GM19035 (cell line): Measurements from ENCODE around the gene KLHDC7B.

Source experiments
- ATAC-seq: cut with Tn5 transposase; IDR thresholded peaks from one replicate; pipeline ENCODE4 v1.9.1; 2021; ENCODE audit not compliant: unreplicated experiment

The KLHDC7B gene

DNA sequence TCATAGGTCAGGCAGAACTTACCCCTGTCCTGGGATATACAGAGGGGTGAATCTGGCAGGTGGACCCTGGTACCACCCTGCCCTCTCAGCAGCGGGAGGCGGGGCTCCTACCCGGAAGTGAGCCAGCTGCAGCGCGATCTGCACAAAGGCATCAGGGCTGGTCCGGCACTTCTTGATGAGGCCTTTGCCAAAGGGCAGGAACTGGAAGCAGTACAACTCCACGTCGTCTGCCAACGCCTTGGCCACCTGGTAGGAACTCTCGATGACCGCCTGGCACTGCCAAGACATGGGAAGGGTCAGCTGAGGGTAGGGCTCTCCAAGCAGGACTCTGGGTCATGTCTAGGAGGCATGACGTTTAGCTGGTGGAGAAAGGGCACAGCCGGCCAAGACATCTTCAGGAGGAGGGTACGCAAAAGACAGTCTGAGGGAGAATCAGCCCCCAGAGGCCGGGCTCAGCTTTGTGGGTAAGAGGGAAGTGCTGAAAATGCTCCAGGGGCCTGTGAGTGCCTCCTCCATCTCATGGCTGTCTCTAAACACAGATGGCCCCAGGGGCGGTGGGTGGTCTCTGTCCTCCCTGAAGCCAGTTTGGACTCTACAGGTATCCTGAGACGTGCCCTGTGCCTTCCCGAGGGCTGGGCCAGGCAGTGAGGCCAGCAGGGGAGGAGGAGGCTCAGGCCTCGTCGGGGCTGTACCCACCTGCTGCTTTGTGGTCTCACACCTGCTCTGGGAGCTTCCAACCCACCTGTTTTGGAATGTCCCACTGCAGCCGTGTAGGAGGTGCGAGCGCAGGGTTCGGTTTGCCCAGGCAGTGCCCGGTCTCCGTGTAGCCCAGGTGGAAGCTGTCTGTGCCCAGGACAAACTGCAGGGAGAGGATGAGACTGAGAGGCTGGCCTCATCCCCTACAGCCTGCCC is 25.8 kb downstream of the KLHDC7B start:
- no peak for ATAC-seq

DNA sequence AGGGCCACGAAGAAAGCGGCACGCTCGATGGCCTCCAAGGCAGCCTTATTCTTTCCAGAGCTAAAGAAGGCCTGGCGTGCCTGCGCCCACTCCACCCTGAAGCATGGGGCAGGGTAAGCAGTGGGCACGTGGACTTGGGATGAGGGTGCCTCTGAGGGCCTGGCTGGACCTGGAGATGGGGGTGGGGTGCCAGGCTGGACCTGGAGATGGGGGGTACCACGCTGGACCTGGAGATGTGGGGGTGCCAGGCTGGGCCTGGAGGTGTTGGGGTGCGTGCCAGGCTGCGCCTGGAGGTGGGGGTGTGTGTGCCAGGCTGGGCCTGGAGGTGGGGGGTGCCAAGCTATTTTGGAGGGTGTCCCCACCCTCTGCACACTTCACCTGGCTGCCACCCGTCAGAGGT is 27.3 kb downstream of the KLHDC7B start:
- no peak for ATAC-seq

DNA sequence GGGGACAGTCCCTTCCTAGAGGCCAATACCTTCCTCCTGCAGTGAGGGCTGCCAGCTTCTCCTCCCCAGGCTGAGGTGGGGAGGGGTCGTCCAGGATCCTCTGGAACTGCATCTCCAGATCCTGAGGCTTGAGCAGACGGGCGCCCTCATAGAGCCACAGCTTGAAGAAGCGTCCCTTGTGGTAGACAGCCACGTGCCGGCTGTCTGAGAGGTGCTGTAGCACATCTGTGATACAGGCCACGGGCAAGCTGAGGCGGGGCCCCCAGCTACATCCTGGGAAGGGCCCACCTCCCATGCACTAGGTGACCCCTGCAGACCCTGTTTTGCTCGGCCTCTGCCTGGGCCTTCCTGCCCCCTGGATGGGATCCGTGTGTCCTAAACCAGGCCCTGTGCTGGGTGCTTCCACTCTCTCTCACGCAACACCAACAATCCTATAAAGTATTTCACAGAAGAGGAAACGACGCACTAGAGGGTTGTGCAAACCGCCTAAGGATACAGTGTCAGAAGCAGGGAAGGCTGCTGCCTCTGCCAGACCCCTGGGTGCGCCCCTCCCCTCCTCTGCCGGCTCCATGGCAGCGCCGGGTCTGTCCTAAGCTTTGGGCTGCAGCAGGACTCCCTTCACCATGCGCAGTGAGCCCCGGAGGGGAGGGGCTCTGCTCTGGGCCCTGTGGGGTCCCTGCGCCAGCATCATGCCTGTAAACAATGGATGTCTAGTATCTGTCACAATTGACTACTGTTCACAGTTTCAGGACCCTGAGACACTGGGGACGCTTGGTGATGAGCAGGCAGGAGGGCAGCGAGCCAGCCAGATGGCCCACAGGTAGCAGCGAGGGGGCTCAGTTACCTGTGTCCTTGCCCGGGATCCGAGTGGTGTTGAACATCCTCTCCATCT is 28.0 kb downstream of the KLHDC7B start:
- no peak for ATAC-seq

DNA sequence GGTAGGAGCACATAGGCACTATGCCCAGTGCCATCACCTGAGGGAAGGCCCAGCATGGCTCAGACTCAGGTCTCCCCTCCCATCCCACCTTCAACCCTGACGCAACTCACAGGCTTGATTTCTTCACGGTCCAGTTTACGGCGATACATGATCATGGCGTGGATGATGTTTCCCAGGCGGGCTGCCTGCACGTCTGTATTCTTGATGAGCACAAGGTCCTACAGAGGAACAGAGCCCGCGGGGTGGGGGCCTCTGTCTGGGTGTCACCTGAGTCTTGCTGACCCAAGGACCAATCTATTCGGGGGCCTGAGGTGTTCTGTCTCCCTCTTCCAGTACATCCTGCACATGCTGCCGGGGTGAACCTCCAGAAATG is 28.7 kb downstream of the KLHDC7B start:
- ATAC-seq: no peak

DNA sequence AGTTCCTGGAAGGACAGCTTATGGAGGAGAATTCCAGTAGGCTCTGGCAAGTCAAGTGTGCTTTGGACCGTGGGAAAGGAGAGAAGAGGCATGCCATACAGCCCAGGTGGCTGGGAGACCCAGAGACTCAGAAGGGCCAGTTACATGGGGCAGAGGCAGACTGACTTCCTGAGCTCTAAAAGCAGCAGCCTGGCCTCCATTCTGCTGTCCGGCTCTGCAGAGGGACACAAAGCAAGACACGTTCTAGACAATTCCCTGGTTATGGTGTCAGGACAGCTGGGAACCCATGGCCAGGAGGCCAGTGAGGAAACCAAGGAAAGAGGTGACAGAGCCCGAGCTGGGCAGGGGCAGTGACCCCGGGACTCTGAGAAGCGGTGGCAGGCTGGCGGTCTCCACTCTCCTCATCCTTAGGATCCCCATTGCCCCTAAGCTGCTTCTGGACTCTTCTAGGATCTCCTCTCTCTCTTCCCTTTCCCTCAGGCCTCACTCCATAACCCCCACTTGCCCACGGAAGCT is 29.8 kb downstream of the KLHDC7B start:
- no peak for ATAC-seq

DNA sequence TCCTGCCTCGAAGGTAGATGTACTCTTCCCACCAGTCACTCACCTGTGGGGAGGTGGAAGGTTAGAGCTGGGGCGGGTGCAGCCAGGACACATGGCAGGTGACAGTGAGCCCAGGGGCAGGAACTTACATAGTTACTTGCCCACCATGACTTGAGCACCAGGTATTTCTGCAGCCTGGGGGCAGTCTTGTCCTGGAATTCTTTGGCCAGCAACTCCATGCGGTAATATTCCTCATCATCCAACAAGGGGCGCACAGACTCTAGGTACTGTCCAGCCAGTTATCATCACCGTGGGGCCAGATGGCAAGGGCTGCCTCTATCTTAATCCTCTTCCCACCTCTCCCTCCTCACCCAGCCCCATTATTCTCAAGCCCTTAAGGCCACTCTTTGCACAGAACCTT is 30.4 kb downstream of the KLHDC7B start:
- ATAC-seq: no peak

DNA sequence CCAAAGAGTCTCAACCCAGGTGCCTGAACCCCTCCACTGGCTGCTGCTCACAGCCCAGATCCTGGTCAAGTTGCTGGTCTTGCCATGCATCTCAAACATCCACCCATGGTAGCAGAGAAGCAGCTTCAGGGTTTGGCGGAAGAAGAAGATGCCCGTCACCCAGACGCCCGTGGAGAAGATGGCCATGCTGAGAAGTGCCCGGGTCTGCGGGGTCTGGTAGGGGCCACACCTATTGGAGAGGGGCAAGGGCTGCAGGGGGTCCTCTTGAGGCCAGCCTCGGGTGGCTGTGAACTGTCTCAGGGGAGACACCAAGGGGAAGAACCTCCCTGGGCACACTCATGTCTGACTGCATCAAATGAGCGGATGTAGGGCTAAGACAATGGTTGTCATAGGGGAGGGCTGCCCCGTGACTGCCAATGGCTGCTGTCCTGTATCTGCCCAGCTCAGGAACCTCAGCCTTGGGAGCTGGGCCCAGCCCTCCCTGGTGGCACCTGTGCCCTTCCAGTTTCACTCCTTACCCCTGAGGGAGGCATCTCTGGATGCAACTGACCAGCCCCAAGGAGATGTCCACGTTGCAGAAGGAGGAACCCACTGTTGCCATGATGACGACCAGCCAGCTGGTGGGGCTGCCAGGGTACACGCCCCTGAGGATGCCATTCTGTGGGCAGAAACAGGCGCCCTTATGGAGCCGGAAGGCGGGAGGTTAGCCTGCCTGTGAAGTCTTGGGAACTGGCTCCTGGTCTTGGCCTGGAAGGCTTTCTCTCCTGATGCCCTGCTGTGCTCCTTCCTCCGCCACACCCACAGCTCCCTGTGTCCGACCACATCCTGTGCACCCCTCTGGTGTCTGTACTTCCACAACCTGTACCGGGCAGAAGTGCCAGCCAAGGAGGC is 31.4 kb downstream of the KLHDC7B start:
- ATAC-seq: no peak

DNA sequence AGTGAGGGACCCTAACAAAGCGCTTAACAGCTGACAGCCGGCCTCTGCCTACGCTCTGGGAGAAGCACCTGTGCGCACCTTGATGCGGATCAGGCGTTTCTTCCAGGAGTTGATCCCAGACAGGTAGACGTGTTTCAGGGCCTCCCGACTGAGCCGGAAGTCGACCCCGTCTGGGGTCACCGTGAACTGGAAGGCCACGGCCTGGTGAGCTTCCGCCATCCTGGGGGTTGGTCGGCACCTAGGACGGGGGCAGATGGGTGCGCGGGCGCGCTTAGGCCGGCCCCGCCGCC is 31.9 kb downstream of the KLHDC7B start:
- no peak for ATAC-seq

DNA sequence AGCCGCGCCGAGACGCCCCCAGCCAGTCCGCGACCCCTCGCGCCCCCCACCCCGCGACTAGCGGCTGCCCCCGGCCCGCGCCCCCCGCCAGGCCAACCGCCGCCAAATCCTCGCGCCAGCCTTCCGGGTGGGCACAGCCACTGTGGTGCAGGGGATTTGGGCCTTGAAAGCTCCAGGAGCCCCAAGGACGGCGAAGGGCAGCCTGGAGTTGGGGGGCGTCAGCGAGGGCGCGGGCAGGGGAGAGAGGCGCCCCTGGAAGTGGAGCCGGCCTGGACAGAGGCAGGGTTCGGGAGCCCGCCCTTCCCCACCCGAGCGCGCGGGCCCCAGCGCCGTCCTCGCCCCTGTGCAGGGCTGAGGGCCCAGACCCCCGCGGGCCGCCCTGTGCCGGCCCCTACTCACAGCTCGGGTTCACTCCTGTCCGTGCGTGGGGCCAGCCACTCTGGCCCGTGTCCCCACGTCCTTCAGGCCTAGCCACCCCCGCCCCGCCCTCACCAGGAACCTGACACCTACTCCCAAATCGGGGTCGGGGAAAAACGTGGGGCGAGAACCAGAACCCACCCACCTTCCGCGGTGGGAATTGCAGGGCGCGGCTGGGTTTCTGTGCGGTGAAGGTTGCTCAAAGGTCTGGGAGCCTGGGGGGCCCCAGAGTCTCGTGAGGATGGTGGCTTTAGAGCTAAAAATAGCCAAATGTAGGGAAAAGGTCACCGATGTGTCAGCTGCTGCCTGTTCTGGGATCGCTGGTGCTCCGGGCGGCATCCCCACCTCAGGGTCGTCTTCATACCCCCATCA is 32.5 kb downstream of the KLHDC7B start, which contains the start of gene CPT1B:
CPT1B (minus strand) TSS at position 441 of the 789 bp plus-strand sequence. CDS start 512 bp downstream, outside the sequence.
- ATAC-seq: no peak

DNA sequence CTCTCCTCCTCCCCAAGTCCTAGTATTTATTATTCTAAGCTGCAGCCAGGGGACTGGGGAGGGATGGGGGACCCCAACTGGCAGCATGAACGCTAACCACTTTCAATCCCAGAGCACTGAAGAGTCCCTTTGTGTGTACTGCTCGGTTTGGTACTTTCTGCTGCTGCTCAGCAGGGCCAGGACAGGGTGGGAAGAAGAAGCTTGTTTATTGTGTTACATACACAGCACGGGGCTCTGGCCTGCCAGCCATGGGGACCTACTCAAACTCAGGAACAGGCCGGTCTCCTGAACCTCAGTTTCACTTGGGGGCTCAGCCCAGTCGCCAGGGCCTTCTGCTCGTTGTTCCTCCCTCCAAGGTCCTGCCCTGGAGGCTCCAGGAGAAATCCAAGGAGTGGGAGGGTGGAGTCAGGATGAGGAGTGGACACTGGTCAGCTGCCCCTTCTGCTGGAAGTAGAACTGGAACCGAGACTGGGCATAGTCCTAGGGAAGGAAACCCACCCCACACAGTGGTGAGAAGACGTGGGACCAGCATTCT is 33.1 kb downstream of the KLHDC7B start:
- no peak for ATAC-seq

DNA sequence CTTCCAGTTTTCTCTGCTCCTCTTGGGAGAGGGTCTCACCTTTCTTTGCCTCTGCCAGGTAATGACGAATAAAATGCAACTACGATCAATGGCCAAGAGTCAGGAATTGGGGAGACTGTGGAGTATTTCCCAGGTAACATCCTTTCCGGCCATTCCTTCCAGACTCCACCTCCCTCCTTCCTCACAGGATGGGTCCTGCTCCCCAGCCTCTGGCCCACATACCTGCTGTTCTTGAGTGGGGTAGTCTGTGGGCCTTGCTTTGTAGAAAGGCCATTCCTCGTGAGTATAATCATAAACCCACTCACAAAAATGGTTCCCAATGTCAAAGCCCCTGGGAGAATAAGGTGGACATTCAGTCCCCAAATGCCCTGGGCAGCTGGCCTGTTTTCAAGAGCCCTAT is 34.1 kb downstream of the KLHDC7B start:
- no peak for ATAC-seq

DNA sequence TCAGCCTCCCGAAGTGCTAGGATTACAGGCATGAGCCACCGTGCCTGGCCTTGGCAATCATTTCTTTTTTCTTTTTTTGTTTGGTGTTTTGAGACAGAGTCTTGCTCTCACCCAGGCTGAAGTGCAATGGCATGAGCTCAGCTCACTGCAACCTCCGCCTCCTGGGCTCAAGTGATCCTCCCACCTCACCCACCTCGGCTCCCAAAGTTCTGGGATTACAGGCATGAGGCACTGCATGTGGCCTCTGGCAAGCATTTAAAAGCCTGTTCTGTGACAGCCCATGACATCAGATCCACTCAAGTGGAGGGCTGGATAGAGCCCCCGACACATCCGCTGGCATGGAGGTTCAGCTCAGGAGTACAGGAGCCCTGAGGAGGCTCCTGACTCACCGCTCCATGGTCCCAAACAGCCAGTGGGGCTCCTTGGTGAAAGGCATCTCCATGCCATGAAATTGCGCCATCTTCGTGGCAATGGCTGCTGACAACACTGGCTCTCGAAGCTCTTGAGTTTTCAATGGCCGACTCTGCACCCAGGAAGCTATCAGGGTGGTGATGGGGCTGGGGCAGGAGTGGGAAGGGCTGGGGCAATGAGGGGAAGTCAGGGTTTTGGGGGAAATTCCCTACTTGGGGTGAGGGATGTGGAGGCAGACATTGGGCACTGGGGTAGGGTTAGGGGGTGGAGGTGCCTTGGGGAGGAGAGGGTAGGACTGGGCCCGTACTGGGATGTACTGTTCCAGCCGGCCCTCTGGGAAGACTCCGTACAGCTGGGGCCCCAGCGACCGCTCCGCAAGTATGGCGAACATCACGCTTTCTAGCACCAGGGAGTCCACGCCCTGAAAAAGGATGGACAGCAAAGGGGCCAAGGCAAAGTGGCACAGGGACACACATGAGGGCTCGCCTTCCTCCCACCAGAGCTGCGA is 35.6 kb downstream of the KLHDC7B start:
- no peak for ATAC-seq

DNA sequence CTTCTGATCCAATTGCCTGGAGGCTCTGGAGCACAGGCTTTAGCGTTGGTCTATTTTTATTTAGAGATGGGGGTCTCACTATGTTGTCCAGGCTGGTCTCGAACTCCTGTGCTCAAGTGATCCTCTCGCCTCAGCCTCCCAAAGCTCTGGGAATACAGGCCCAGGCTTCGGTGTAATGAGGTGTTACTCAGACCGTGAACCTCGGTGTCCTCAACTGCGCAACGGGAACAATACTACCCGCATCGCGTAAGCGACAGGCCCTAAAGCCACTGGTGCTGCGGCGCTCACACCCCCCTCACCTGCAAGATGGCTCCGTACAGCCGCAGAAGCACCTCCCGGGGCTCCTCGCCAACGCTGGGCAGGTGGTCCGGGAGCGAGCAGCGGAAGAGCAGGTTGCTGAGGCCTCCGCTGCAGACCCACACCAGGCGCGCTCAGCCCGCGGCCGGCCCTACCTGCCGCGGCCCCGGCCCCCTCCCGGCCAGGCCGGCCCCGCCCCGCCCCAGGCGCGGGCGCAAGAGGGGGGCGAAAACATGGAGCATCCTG is 36.3 kb downstream of the KLHDC7B start:
- no peak for ATAC-seq

DNA sequence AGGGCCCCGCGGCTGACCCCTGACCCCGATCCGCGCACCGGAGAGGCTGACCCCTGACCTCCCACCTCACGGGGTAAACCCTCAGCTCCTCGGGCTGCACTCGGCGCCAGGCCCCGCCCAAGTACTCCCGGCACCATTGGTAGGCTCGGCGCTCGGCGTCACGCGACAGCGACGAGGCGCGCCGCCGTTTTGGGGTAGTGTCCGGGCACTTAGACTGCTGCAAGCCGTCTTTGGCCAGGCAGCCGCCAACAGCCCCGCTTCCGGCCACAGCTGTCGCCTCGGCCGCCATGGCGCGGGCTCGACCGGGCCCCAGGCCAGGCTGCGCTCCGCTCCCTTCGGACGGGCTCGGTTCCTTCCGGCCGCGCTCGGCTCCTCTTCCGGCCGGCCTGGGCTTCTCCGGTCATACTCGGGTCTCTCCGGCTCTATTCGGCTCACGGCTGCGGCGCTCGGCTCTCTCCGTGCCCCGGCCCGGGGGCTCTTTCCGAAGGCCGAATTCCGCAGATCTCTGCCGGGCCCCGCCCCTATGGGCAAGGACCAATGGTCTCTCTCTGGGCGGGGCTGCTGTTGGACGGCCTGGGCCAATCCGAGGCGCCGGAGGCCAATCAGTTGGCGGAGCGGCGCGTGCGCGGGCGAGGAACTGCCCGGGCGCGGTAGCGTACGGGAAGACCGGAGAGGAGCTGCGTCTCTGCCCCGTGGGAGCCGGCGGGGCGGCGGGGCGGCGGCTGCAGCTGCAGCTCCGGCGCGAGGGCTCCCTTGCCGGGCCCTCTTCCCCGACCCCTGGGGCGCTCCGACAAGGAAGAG is 37.0 kb downstream of the KLHDC7B start, which contains the start of gene CHKB:
CHKB (minus strand) TSS at position 357 of the 801 bp plus-strand sequence; CDS start at position 289, 68 bp downstream.
- peak; percentile 90 for ATAC-seq

DNA sequence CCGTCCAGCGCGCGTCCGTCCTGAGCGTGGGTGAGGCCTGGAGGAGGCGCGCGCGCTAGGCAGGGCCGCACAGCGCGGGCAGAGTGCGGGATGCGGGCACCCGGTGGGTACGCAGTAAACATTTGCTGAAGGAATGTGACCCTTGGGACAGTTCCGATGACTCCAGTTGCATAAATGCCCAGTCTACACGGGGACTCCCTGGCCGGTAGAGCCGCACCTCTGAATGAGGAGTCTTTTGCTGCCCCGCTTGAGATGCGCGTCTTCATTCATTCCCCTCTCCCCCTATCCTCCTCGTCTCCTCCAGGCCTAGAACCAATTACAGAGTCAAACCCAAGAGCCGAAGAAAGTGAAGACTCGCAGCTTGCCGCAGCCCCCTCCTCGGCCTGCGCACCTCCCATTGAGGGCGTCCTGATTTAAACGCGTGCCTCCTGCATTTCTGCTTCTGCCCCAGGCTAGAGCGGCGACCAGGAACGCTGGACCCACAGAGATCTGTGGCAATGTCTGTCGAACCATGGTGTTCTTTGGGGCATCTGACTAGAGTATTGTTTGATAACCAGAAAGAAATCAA is 37.7 kb downstream of the KLHDC7B start:
- ATAC-seq: peak; percentile 23

DNA sequence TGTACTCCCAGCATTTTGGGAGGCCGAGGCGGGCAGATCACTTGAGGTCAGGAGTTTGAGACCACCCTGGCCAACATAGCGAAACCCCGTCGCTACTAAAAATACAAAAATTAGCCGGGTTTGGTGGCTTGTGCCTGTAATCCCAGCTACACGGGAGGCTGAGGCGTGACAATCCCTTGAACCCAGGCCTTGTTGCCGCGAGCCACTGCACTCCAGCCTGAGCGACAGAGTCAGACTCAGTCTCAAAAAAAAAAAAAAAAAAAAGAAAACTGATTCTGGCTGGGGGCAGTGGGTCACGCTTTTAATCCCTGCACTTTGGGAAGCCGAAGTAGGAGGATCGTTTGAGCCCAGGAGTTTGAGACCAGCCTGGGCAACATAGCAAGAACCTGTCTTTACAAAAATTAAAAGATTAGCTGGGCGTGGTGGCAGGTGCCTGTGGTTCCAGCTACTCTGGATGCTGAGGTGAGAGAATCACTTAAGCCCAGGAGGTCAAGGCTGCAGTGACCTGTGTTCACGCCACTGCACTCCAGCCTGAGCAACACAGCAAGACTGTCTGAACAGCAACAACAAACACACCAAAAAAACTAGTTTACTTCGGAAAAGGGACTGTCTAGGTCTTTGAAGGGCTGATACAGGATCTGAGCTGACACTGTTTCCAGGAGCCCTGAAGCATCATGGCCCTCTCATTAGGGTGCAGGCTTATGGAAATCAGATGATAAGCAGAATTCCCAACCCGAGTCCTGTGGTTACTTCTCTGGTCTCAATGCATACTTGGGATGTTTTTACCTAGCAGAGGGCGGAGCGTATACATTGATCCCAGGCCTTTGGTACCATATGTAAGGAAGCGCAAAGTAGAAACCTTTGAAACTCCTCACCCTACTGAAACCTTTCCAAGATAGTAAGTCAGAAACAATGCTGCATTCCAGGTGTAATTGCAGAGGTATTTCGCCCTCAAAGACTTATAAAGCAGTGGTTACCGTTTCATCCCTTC is 38.7 kb downstream of the KLHDC7B start:
- no peak for ATAC-seq
